CMK (cell line): Measurements from ENCODE around the gene TMPRSS6.

Source experiments
- DNase-seq: peaks from one replicate; pipeline ENCODE4 v3.0.0-alpha.2; 2010; ENCODE audit warnings: low read depth

Gene TMPRSS6

GRCh38 chr22:37109242-37109917, at the start of gene TMPRSS6:
Gene TMPRSS6 (minus strand): TSS chr22:37109713. CDS start chr22:37103417, 6,296 bp downstream.
- no peak for DNase-seq

DNA sequence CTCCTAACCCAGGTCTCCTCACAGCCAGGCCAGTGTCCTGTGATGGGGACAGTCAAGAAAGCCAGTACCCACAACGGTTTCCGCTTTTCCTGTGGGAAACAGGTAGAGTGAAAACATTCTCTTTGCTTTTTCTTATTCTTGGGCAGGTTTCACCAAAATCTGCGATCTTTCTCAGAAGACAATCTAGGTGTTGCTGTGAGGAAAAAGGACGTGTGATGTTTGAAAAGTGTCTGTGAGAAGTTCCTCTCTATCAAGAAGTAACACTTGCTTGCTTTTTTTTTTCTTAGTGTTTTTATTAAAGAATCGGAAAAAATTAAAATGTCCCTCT, 49.4 kb upstream of the TMPRSS6 start:
- no peak for DNase-seq

GRCh38 chr22:37157516-37158285, 48.2 kb upstream of the TMPRSS6 start:
- no peak for DNase-seq

DNA sequence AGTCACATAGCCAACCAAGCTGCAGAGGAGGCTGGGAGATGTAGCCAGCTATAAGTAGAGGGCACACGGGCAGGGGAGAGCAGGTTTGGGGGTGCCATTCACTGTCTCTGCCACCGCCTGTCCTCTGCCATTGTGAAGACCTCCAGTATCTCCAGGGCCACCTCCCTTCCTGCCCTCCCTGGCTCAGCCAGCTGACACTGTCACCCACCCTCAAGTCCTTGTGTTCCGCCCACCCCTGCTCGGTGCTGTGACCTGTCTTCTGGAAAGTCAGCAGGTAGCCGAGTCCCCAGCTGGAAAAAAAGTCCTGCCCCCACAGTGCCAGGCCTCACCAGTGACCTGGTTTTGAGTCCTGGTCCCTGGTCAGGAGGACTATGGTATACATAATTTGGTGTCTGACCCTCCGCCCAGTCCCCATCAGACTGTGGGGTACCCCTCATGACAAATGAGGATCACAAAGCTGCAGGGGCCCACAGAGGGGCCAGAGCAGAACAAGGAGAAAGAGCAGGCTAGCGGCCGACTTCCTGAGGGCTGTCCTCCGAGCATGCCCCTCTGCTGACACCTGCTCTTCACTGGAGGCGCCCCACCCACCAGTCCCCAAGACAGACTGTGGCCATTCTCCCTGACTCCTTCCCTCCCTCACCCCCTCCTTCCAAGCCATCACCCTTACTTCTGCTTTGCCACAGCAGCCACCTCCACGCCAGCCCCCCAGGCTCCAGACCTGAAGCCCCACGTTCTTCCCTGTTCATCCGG, 47.3 kb upstream of the TMPRSS6 start:
- DNase-seq, result no peak

DNA sequence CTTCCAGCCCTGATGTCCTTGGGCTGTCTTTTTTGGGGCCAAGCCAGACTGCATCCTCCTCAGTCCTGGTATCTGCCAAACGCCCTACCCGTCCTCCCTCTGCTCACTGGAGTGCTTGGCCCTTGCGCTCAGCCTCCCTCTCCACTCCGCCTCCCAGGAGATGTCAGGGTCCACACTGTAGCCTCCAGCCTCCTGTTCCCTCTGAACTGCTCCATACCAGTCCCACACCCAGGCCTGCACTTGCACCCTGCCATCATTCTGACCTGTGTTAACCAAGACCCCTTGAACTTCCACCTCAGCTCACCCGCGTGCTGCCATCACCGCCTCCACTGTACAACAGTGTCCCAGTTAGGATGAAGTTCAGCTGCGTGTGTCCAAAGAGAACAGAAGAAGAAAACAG, 46.5 kb upstream of the TMPRSS6 start:
- no peak for DNase-seq

DNA sequence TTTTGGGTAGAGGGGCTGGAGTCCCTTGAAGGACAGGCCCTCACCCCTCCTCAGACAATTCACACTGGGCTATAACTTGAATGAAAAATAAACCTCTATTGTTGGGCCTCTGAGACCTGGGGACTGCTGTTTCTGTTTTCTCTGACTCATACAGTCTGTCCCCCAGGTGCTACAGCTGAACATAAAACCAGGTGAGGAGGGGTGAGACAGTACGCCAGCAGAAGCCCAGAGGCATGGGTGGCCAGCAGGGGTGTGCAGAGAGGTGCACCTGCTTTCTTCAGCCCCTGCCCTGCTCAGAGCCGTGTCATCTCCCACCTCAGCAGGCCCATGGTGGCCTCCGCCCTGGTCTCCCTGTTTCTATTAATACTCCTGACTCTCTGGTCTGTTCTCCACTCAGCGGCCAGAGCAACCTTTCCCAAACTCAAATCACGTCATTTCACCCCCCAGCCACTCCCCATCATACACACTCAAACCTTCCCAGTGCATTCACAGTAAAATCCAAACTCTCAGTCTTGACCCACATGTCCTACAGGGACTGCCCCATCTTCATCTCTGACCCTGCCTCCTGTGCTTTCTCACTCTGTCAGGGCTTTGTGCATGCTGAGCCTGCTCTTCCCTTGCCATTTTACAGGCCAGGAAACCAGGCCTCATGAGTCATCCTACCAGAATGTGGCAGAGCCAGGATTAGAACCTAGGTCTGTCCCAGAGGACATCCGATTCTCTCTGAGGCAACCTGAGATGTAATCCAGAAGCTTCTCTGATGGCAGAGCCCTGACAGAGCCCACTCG, 45.6 kb upstream of the TMPRSS6 start:
- no peak for DNase-seq

- no peak for DNase-seq
These were observed 44.4 kb upstream of the TMPRSS6 start for GRCh38 chr22:37153901-37154300.

DNA sequence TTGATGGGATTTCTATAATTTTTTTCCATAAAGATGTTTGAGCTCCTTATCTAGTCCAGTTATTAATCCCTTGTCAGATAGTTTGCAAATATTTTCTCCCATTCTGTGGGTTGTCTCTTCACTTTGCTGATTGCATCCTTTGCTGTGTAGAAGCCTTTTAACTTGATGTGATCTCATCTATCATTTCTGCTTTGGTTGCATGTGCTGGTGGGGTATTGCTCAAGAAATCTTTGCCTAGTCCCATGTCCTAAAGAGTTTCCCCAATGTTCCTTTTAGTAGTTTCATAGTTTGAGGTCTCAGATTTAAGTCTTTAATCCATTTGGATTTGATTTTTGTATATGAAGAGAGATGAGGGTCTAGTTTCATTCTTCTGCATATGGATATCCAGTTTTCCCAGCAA, 41.9 kb upstream of the TMPRSS6 start:
- no peak for DNase-seq

DNA sequence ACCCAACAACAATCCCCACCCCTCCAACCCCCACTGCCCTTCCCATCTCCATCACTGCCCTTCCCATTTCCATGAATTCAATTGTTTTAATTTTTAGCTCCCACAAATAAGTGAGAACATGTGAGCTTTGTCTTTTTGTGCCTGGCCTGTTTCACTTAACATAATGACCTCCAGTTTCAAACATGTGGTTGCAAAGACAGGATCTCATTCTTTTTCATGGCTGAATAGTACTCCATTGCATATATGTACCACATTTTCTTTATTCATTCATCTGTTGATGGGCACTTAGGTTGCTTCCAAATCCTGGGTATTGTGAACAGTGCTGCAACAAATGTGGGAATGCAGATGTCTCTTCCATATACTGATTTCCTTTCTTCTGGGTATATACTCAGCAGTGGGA, 41.2 kb upstream of the TMPRSS6 start:
- DNase-seq, result no peak

DNA sequence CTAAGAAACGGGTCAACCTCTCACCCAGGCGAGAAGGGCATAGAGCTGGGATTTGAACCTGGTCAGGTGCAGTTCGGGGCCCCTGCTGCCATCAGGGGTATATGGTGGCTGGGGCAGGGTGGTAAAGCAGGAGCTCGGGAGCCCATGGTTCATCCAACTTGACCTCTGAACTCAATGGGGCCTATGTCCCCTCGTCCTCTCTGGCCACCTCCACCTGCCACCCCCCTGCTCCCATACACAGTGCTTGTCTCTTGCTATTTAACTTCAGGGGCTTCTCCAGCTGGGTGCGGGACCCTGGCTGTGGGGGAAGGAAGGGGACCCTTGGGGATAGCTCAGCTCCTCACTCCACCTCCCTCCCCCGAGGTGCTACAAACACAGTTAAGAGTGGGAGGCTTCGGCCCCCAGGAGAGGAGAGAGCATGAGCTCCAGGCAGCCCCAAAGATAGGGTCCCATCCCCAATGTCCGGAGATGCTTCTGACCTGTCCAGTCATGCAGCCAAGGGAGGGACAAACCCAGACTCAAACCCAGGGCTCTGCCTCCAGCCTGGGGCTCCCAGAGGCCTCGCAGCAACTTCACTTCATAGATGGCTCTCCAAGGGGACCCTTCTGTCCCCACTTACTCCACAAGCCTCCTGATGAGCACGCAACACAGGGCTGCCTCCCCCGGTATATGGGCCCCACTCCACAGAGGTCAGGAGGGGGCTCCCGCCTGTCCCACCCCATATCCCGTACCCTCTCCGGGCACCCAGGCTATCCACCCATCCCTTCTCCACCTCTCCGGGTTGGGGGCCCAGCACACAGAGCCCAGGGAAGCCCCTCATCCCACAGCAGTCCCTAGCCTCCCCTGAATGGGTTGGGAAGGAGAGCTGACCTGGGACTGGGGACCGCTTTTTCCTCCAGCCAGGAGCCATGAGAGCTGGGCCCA, 39.5 kb upstream of the TMPRSS6 start:
- no peak for DNase-seq

DNA sequence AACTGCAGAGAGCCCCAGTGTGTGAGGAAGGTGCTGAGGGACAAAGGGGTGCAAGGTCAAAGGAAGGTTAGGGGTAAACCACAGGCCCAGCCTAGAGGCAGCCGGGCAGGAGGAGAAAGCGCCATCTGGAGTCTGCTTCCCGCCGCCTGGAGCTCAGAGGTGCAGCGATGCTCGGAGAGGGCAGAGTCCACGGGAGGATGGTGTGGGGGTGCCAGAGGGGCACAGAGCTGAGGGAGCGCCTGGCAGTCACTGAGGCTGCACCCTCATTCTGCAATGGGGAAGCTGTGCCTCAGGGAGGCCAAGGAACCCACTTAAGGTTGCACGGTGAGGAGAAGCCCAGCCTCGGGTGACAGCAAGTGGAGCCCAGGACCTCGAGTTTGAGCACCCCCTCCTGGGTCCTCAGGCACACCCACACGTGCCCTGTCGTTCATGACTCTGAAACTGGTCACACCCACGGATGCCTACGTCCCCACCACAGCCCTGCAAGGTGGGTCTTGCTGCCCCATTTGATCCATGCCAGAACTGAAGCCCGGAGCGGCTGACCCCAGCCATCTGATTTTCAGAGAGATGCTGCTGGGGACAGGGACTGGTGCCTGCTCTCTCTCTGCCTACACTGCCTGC, 38.6 kb upstream of the TMPRSS6 start:
- no peak for DNase-seq

DNA sequence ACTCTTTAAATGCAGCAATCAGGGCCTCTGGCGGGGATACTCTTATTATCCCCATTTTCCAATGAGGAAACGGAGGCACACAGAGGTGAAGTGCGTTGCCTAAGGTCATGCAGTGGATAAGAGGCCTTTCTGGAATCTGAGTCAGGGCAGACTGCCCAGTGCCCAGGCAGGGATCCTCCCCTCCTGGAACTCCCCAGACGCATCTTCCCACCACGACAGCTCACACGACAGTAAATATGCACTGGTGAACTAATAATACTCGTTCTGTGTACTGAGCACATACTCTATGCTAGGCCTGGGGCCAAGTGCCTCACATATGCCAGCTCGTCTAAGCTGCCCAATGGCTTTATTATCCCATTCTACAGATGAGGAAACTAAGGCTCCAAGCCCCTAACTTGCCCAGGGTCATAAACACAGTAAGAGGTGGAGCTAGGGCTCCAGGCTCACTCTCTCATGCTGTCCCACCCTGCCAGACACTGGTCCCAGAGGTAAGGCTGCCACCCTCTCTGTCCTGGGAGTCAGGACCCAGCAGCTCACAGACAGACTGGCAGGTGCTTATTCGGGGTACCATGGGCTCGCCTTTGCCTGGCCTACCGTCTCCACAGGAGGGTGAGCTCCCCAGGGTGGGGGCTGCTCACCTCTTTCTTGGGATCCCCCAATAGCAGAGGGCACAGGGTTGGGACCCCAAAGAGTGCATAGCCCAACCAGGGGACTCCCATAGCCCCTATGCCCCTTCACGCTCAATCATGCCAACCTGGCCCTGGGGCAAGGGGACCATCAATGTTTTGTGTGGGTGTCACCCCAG, 37.9 kb upstream of the TMPRSS6 start:
- DNase-seq, result no peak

DNA sequence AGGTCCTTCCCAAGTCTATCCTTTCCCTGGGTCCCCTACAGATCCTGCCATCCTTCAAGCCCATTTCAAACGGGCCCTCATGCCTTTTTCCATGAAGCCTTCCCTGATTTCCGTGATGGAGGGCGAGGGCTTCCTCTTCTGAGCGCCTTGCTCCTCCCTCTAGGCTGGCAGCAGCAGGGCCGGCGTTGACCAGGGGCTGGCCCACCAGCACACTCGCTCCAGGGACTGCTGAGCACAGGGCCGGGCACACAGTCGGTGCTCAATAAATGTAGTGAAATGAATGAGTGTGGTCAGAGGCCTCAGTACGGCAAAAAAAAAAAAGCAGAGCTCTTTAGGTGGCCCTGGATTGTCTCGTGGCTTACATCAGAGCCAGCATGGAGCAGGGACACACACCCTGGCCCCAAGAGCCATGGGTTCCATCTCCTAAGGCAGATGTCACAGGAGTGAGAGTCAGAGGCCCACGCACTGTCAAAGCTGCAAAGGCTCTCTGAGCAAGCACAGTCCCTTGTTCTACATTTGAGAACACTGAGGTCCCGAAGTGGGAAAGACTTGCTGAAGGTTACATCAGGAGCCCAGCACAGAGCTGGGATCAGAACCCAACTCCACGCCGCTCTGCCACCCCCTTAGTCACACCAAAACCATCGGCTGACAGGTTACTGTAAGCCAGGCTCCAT, 37.1 kb upstream of the TMPRSS6 start:
- no peak for DNase-seq

GRCh38 chr22:37146051-37146385, 36.5 kb upstream of the TMPRSS6 start:
- no peak for DNase-seq

GRCh38 chr22:37145180-37146050, 35.9 kb upstream of the TMPRSS6 start:
- DNase-seq, result no peak

- no peak for DNase-seq
These were observed 34.7 kb upstream of the TMPRSS6 start for GRCh38 chr22:37144180-37144554.

DNA sequence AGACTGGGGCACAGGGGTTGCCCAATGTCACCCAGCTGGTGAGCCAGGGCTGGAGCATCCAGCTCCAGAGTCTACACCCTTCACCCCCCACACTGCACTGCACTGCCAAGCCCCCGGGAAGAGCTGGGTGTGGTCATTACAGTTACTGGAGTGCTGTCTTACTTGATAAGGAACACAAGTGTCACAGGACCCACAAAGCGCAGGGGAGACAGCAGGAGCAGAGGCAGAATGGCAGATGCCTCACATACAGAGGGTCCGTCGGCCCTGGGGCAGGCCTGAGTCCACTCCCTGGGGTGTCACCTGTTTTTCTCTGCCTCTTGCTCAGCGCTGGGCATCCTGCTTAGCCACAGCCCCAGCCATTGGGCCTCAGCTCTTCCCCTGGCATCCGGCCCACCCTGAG, 32.5 kb upstream of the TMPRSS6 start:
- DNase-seq, result no peak

DNA sequence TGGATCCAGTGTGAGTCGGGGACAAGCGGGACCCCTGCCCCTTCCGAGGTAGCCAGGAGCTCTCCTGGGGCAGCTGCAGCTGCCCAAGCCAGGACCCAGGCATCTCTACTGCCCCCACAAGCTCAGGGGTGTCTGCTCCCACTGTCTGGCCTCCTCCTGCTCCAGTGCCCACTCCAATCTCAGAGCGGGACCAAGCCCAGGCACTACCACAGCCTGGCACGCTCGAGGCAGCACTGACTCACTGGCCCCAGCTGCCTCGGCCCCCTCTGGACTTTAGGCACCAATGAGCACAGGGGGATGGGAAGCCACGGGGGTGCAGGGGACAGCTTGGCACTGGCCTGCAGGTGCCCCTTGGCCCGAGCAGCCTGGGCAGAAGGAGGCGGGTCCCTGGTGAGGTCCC, 32.0 kb upstream of the TMPRSS6 start:
- DNase-seq, result no peak
